Stomach (tissue), 4 donors: Measurements from ENCODE around the gene HOXB8.

Experiments
- POLR2A ChIP-seq, 4 donors: fragments of 450-650 bp; IDR thresholded peaks; one replicate each; pipeline ENCODE4 v1.6.1; 2016; ENCODE audit warnings: antibody characterized with exemption in 4 of 4, control low read depth in 2 of 4, mild to moderate bottlenecking in 1 of 4, moderate library complexity in 1 of 4
- TF ChIP-seq, protein P1 (sequence below), 7 experiments: fragments of 450-650 bp in 4 of 7; fragments of 200-600 bp in 3 of 7; sonication (generic) in 3 of 7; IDR thresholded peaks; one replicate each; pipeline ENCODE4 v1.5.1; 2016 to 2019; ENCODE audit warnings: antibody characterized with exemption in 7 of 7, control low read depth in 2 of 7, mild to moderate bottlenecking in 1 of 7

DNA sequence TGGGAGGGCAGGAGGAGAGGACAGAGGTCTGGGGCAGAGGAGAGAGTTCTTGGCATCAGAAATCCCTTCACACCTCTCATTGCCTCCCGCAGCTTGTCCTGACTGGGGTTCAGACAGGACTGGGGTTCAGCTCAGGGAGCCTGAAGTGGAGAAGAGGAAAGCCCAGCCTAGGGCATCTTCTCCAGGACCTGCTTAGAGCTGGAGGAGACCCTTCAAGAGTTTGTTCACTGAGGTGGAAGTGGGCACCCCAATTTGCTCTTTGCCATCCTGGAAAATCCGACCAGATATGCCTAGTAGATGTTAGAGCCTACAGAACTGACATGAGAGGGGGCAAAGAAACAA, 27.0 kb downstream of the HOXB8 start:
- TF ChIP-seq, protein P1, sequence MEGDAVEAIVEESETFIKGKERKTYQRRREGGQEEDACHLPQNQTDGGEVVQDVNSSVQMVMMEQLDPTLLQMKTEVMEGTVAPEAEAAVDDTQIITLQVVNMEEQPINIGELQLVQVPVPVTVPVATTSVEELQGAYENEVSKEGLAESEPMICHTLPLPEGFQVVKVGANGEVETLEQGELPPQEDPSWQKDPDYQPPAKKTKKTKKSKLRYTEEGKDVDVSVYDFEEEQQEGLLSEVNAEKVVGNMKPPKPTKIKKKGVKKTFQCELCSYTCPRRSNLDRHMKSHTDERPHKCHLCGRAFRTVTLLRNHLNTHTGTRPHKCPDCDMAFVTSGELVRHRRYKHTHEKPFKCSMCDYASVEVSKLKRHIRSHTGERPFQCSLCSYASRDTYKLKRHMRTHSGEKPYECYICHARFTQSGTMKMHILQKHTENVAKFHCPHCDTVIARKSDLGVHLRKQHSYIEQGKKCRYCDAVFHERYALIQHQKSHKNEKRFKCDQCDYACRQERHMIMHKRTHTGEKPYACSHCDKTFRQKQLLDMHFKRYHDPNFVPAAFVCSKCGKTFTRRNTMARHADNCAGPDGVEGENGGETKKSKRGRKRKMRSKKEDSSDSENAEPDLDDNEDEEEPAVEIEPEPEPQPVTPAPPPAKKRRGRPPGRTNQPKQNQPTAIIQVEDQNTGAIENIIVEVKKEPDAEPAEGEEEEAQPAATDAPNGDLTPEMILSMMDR (IDR thresholded peaks at IDR 0.05), result no peak
- no peak for TF ChIP-seq POLR2A (IDR thresholded peaks at IDR 0.05)
